GM23338 (cell line): ENCODE measurements around the gene C1QTNF9. TPM values are rescaled to one million over a fixed set of nuclear protein-coding genes. Genes with fewer than 3 reads are reported as not detected.

Experiments used
- ATAC-seq: fragments of 200-7000 bp; cut with Tn5 transposase; 3 replicates; pipeline ENCODE4 v1.9.1; 2020
- DNase-seq: peaks from one replicate; pipeline ENCODE4 v3.0.0-alpha.2; 2015; ENCODE audit warnings: low spot score
- H2AFZ ChIP-seq: fragments of 200-600 bp; sonication (generic); 2 replicates; pipeline ENCODE4 v1.8.0; 2016; ENCODE audit warnings: antibody characterized with exemption, mild to moderate bottlenecking, moderate library complexity
- H3F3A ChIP-seq: fragments of 200-600 bp; sonication (generic); replicated peaks from 2 replicates; pipeline ENCODE4 v1.8.0; 2017; ENCODE audit warnings: antibody characterized with exemption, mixed run types, low read depth
- H3K27ac ChIP-seq: fragments of 200-600 bp; sonication (generic); 2 replicates; pipeline ENCODE4 v1.6.1; 2016; ENCODE audit warnings: low read depth
- H3K27me3 ChIP-seq: fragments of 200-600 bp; sonication (generic); 2 replicates; pipeline ENCODE4 v1.8.0; 2016; ENCODE audit warnings: mild to moderate bottlenecking, mixed run types, moderate library complexity; ENCODE audit not compliant: insufficient read depth
- H3K36me3 ChIP-seq: fragments of 200-600 bp; sonication (generic); 2 replicates; pipeline ENCODE4 v1.8.0; 2016; ENCODE audit warnings: mild to moderate bottlenecking; ENCODE audit not compliant: insufficient read depth
- H3K4me1 ChIP-seq: fragments of 200-600 bp; sonication (generic); 2 replicates; pipeline ENCODE4 v1.8.0; 2016; ENCODE audit warnings: mild to moderate bottlenecking, moderate library complexity; ENCODE audit not compliant: insufficient read depth
- H3K4me2 ChIP-seq: fragments of 200-600 bp; sonication (generic); 2 replicates; pipeline ENCODE4 v1.7.1; 2017; ENCODE audit warnings: mixed run types
- H3K4me3 ChIP-seq: fragments of 200-600 bp; sonication (generic); 2 replicates; pipeline ENCODE4 v1.6.1; 2016; ENCODE audit warnings: mixed run types
- H3K79me2 ChIP-seq: fragments of 200-600 bp; sonication (generic); replicated peaks from 2 replicates; pipeline ENCODE4 v1.8.0; 2017; ENCODE audit warnings: mild to moderate bottlenecking; ENCODE audit not compliant: insufficient read depth
- H3K9me2 ChIP-seq: fragments of 200-600 bp; sonication (generic); 2 replicates; pipeline ENCODE4 v1.8.0; 2017; ENCODE audit not compliant: insufficient read depth
- H4K20me1 ChIP-seq: fragments of 200-600 bp; sonication (generic); replicated peaks from 2 replicates; pipeline ENCODE4 v1.8.0; 2017; ENCODE audit warnings: mild to moderate bottlenecking; ENCODE audit not compliant: insufficient read depth
- H3K27ac Mint-ChIP-seq: 2 replicates; pipeline ENCODE4 v1.8.0; 2020; ENCODE audit warnings: inconsistent platforms, mild to moderate bottlenecking, moderate library complexity, mixed read lengths
- H3K27me3 Mint-ChIP-seq: 3 replicates; pipeline ENCODE4 v1.8.0; 2022; ENCODE audit warnings: low read depth, mild to moderate bottlenecking, moderate library complexity, mixed read lengths, inconsistent platforms; ENCODE audit not compliant: insufficient read depth, poor library complexity
- H3K36me3 Mint-ChIP-seq: 3 replicates; pipeline ENCODE4 v1.8.0; 2021; ENCODE audit warnings: low read depth, mild to moderate bottlenecking, inconsistent platforms, moderate library complexity, mixed read lengths
- H3K4me1 Mint-ChIP-seq: 3 replicates; pipeline ENCODE4 v1.8.0; 2020; ENCODE audit warnings: mild to moderate bottlenecking, inconsistent platforms, mixed read lengths
- H3K4me3 Mint-ChIP-seq: 3 replicates; pipeline ENCODE4 v1.8.0; 2021; ENCODE audit warnings: moderate library complexity, mild to moderate bottlenecking, inconsistent platforms, mixed read lengths
- H3K9me3 Mint-ChIP-seq: 3 replicates; pipeline ENCODE4 v1.8.0; 2020; ENCODE audit warnings: moderate library complexity, mild to moderate bottlenecking, inconsistent platforms, mixed read lengths
- CREB1 ChIP-seq: fragments of 250-450 bp; sonication (Bioruptor Pico); IDR thresholded peaks from 2 replicates; pipeline ENCODE4 v1.5.0; 2020; ENCODE audit warnings: low read depth, mild to moderate bottlenecking, moderate library complexity
- EZH2 ChIP-seq: fragments of 200-600 bp; sonication (generic); IDR thresholded peaks from one replicate; pipeline ENCODE4 v1.8.0; 2017; ENCODE audit warnings: antibody characterized with exemption, mild to moderate bottlenecking, low read depth; ENCODE audit not compliant: unreplicated experiment
- EZH2phosphoT487 ChIP-seq: fragments of 200-600 bp; sonication (generic); IDR thresholded peaks from one replicate; pipeline ENCODE4 v1.8.1; 2018; ENCODE audit warnings: antibody characterized with exemption; ENCODE audit not compliant: unreplicated experiment
- JUNB ChIP-seq: IDR thresholded peaks from one replicate; pipeline ENCODE4 v1.6.1; 2016; ENCODE audit warnings: antibody characterized with exemption; ENCODE audit not compliant: unreplicated experiment
- POLR2AphosphoS5 ChIP-seq: IDR thresholded peaks from 2 replicates; pipeline ENCODE4 v1.6.1; 2016; ENCODE audit warnings: antibody characterized with exemption, low read depth
- STAT1 ChIP-seq: IDR thresholded peaks from one replicate; pipeline ENCODE4 v1.6.1; 2016; ENCODE audit warnings: antibody characterized with exemption; ENCODE audit not compliant: unreplicated experiment
- ZNF114 ChIP-seq: fragments of 250-450 bp; sonication (Bioruptor Pico); IDR thresholded peaks from 2 replicates; pipeline ENCODE4 v1.5.0; 2020; ENCODE audit warnings: mild to moderate bottlenecking, moderate library complexity
- ZNF331 ChIP-seq: fragments of 250-450 bp; sonication (Bioruptor Pico); IDR thresholded peaks from 2 replicates; pipeline ENCODE4 v1.5.0; 2020; ENCODE audit warnings: low read depth, mild to moderate bottlenecking, moderate library complexity
- polyA plus RNA-seq: library from polyadenylated mRNA; unstranded; fragments of >200 nt; fragmentation: Nextera tagmentation; extraction: Ambion mirVana; gene quantifications from 2 replicates; pipeline ENCODE4 v1.2.1, GENCODE V29; 2016
- total RNA-seq: library from RNA; depleted of rRNA; stranded (reverse); fragments of >200 nt; shearing (Covaris generic); gene quantifications from 2 replicates; pipeline ENCODE4 v1.2.3, GENCODE V29; 2014
- TF ChIP-seq, protein P1 (sequence below): IDR thresholded peaks from 2 replicates; pipeline ENCODE4 v1.6.1; 2016; ENCODE audit warnings: antibody characterized with exemption
- TF ChIP-seq, protein P2 (sequence below), 2 experiments: fragments of 200-600 bp in 1 of 2; sonication (generic) in 1 of 2; conservative IDR thresholded peaks; 2 replicates each; pipeline versions ENCODE4 v1.5.1 to v1.6.1; 2016 to 2017; ENCODE audit warnings: antibody characterized with exemption in 2 of 2, low read depth in 2 of 2, mild to moderate bottlenecking in 2 of 2, moderate library complexity in 1 of 2
- TF ChIP-seq, protein P3 (sequence below): fragments of 250-450 bp; sonication (Bioruptor Pico); IDR thresholded peaks from 2 replicates; pipeline ENCODE4 v1.5.0; 2020; ENCODE audit warnings: mild to moderate bottlenecking, moderate library complexity

C1QTNF9 gene
- total and polyA plus RNA-seq, 2 experiments from 2014 or later = not detected

DNA sequence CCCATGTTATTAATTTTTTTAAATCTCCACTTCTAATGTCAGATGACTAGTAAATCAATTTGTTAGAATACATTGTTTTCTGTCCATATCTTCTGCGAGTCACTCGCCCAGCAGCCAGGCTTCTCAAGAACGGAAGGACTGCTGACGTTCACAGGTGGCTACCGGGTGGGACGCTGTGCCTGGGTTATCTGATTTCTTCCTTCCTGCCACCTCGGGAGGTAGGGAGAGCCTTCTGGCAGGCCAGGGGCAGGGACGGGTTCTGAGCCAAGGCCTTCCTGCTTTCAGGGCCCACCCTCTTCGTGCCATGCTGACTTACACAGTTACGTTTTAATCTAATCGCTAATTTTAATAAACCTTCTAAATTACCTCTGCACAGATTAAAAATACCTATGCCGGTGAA lies 7.9 kb upstream of the C1QTNF9 start:
- no peaks in the 10 kb centered on the region for H3K9me3 Mint-ChIP-seq
- Histone ChIP-seq H3K36me3 (peaks cover 6% of the 10 kb centered on the region), H3K4me1 (no peaks in the 10 kb centered on the region), H3K4me2 (no peak overlapping the region), H3K79me2 (no peaks in the 10 kb centered on the region), H3K4me3 (no peak overlapping the region), H3F3A (no peaks in the 10 kb centered on the region), H4K20me1 (no peaks in the 10 kb centered on the region), H3K27me3 (no peaks in the 10 kb centered on the region), H2AFZ (no peak overlapping the region), H3K27ac (no peak overlapping the region), H3K9me2 (no peaks in the 10 kb centered on the region)
- TF ChIP-seq, protein P1, sequence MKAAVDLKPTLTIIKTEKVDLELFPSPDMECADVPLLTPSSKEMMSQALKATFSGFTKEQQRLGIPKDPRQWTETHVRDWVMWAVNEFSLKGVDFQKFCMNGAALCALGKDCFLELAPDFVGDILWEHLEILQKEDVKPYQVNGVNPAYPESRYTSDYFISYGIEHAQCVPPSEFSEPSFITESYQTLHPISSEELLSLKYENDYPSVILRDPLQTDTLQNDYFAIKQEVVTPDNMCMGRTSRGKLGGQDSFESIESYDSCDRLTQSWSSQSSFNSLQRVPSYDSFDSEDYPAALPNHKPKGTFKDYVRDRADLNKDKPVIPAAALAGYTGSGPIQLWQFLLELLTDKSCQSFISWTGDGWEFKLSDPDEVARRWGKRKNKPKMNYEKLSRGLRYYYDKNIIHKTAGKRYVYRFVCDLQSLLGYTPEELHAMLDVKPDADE = no peak
- TF ChIP-seq STAT1 = no peak
- no peak for TF ChIP-seq POLR2AphosphoS5
- H3K36me3 Mint-ChIP-seq = peaks cover 31% of the 10 kb centered on the region
- DNase-seq (no peak), ATAC-seq (no peak)
- H3K27ac Mint-ChIP-seq = no peak overlapping the region
- no peaks in the 10 kb centered on the region for H3K4me1 Mint-ChIP-seq
- no peak overlapping the region for H3K4me3 Mint-ChIP-seq
- peaks cover 1% of the 10 kb centered on the region for H3K27me3 Mint-ChIP-seq

DNA sequence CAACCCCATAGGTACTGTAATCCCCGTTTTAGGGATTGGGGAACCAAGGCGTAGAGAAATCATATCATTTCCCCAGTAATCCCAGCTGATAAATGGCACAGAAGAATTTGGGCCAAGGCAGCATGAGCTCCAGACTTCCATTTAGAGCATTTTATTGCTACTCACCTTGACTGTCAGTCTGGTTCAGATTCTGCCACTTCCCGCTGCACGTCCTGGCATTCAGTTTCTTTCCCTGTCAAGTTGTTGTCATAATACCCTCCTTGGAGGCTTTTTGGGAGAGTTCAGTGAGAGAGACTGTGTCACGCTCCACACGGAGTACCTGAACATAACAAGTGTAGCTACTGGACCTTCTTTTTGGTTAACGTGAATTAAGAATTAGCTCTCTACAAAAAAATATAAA lies 7.5 kb upstream of the C1QTNF9 start:
- DNase-seq (no peak), ATAC-seq (no peak)
- Mint-ChIP-seq H3K27ac (no peak overlapping the region), H3K36me3 (peaks cover 27% of the 10 kb centered on the region), H3K4me3 (no peak overlapping the region), H3K27me3 (peaks cover 1% of the 10 kb centered on the region), H3K4me1 (no peaks in the 10 kb centered on the region), H3K9me3 (no peaks in the 10 kb centered on the region)
- Histone ChIP-seq H3K27me3 (no peaks in the 10 kb centered on the region), H3F3A (no peaks in the 10 kb centered on the region), H3K4me2 (no peak overlapping the region), H3K27ac (no peak overlapping the region), H2AFZ (no peak overlapping the region), H3K4me1 (no peaks in the 10 kb centered on the region), H4K20me1 (no peaks in the 10 kb centered on the region), H3K79me2 (no peaks in the 10 kb centered on the region), H3K9me2 (no peaks in the 10 kb centered on the region), H3K4me3 (no peak overlapping the region), H3K36me3 (peaks cover 6% of the 10 kb centered on the region)
- TF ChIP-seq EZH2 = no peak
- TF ChIP-seq CREB1 (CRISPR knock-in tag) = no peak
- no peak for TF ChIP-seq JUNB
- no peak for TF ChIP-seq STAT1
- TF ChIP-seq EZH2phosphoT487 = no peak
- TF ChIP-seq, protein P2, sequence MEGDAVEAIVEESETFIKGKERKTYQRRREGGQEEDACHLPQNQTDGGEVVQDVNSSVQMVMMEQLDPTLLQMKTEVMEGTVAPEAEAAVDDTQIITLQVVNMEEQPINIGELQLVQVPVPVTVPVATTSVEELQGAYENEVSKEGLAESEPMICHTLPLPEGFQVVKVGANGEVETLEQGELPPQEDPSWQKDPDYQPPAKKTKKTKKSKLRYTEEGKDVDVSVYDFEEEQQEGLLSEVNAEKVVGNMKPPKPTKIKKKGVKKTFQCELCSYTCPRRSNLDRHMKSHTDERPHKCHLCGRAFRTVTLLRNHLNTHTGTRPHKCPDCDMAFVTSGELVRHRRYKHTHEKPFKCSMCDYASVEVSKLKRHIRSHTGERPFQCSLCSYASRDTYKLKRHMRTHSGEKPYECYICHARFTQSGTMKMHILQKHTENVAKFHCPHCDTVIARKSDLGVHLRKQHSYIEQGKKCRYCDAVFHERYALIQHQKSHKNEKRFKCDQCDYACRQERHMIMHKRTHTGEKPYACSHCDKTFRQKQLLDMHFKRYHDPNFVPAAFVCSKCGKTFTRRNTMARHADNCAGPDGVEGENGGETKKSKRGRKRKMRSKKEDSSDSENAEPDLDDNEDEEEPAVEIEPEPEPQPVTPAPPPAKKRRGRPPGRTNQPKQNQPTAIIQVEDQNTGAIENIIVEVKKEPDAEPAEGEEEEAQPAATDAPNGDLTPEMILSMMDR (conservative IDR thresholded peaks at IDR 0.05; ENCODE audit: low read depth in 2 of 2) = no peak
- no peak for TF ChIP-seq ZNF114 (CRISPR knock-in tag)
- no peak for TF ChIP-seq ZNF331 (CRISPR knock-in tag)
- TF ChIP-seq, protein P3, sequence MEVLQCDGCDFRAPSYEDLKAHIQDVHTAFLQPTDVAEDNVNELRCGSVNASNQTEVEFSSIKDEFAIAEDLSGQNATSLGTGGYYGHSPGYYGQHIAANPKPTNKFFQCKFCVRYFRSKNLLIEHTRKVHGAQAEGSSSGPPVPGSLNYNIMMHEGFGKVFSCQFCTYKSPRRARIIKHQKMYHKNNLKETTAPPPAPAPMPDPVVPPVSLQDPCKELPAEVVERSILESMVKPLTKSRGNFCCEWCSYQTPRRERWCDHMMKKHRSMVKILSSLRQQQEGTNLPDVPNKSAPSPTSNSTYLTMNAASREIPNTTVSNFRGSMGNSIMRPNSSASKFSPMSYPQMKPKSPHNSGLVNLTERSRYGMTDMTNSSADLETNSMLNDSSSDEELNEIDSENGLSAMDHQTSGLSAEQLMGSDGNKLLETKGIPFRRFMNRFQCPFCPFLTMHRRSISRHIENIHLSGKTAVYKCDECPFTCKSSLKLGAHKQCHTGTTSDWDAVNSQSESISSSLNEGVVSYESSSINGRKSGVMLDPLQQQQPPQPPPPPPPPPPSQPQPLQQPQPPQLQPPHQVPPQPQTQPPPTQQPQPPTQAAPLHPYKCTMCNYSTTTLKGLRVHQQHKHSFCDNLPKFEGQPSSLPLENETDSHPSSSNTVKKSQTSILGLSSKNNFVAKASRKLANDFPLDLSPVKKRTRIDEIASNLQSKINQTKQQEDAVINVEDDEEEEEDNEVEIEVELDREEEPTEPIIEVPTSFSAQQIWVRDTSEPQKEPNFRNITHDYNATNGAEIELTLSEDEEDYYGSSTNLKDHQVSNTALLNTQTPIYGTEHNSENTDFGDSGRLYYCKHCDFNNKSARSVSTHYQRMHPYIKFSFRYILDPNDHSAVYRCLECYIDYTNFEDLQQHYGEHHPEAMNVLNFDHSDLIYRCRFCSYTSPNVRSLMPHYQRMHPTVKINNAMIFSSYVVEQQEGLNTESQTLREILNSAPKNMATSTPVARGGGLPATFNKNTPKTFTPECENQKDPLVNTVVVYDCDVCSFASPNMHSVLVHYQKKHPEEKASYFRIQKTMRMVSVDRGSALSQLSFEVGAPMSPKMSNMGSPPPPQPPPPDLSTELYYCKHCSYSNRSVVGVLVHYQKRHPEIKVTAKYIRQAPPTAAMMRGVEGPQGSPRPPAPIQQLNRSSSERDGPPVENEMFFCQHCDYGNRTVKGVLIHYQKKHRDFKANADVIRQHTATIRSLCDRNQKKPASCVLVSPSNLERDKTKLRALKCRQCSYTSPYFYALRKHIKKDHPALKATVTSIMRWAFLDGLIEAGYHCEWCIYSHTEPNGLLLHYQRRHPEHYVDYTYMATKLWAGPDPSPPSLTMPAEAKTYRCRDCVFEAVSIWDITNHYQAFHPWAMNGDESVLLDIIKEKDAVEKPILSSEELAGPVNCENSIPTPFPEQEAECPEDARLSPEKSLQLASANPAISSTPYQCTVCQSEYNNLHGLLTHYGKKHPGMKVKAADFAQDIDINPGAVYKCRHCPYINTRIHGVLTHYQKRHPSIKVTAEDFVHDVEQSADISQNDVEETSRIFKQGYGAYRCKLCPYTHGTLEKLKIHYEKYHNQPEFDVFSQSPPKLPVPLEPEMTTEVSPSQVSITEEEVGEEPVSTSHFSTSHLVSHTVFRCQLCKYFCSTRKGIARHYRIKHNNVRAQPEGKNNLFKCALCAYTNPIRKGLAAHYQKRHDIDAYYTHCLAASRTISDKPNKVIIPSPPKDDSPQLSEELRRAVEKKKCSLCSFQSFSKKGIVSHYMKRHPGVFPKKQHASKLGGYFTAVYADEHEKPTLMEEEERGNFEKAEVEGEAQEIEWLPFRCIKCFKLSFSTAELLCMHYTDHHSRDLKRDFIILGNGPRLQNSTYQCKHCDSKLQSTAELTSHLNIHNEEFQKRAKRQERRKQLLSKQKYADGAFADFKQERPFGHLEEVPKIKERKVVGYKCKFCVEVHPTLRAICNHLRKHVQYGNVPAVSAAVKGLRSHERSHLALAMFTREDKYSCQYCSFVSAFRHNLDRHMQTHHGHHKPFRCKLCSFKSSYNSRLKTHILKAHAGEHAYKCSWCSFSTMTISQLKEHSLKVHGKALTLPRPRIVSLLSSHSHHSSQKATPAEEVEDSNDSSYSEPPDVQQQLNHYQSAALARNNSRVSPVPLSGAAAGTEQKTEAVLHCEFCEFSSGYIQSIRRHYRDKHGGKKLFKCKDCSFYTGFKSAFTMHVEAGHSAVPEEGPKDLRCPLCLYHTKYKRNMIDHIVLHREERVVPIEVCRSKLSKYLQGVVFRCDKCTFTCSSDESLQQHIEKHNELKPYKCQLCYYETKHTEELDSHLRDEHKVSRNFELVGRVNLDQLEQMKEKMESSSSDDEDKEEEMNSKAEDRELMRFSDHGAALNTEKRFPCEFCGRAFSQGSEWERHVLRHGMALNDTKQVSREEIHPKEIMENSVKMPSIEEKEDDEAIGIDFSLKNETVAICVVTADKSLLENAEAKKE (CRISPR knock-in tag) = no peak
